K562 (cell line): ENCODE data around the gene PSMB2. TPM values are rescaled to one million over a fixed set of nuclear protein-coding genes. Genes with fewer than 3 reads are reported as not detected.

Experiments
- ATAC-seq: fragments of 200-7000 bp; cut with Tn5 transposase; 3 replicates; pipeline ENCODE4 v1.9.1; 2020; ENCODE audit warnings: moderate library complexity
- BruUV-seq: library from RNA; stranded (reverse); fragments of 400-500 nt; replicated peaks from 2 replicates; lab custom pipeline; 2021; lab: Mats Ljungman, UMichigan
- CTCF ChIA-PET: fragments of 300-600 bp; formaldehyde crosslinking; extraction: SDS; loops from one replicate; lab custom pipeline; 2021; ENCODE audit warnings: low intra/inter-chr PET ratio; lab: Yijun Ruan, JAX
- POLR2A ChIA-PET: fragments of 300-600, 350-650 bp; sonication (Branson Sonifier 250); formaldehyde crosslinking; extraction: SDS; loops from one replicate; lab custom pipeline; 2021; ENCODE audit warnings: antibody characterized with exemption, inconsistent platforms; lab: Yijun Ruan, JAX
- DNase-seq, 4 experiments: peaks; one replicate each; pipeline versions ENCODE4 v3.0.0 to v3.0.0-alpha.2; 2011 to 2018; ENCODE audit warnings: low spot score in 3 of 4, mixed read lengths in 3 of 4; ENCODE audit errors: extremely low read depth in 1 of 4
- FAIRE-seq: peaks from 2 replicates; lab custom pipeline; 2011; peaks lifted over from hg19 to GRCh38; lab: Jason Lieb, UNC
- H2AFZ ChIP-seq: 2 replicates; pipeline ENCODE4 v1.6.0; 2011; ENCODE audit warnings: low read depth, low read length, control low read depth, inconsistent platforms
- H3K27ac ChIP-seq: fragments of 200-600 bp; 3 replicates; pipeline ENCODE4 v1.8.0; 2011; ENCODE audit warnings: low read depth, mild to moderate bottlenecking, control low read depth, inconsistent platforms, low read length, moderate library complexity, mixed read lengths; ENCODE audit errors: extremely low read depth
- H3K27me3 ChIP-seq, 2 experiments: fragments of 300-600 bp in 1 of 2; 2 replicates in 1 of 2; 3 replicates in 1 of 2; pipeline versions ENCODE4 v1.6.0 to v1.8.0; 2011; ENCODE audit warnings: inconsistent platforms in 2 of 2, low read length in 2 of 2, mild to moderate bottlenecking in 1 of 2, mixed read lengths in 1 of 2, moderate library complexity in 1 of 2; ENCODE audit not compliant: control insufficient read depth in 2 of 2, insufficient read depth in 2 of 2
- H3K36me3 ChIP-seq: fragments of 300-600 bp; 3 replicates; pipeline ENCODE4 v1.8.0; 2011; ENCODE audit warnings: mild to moderate bottlenecking, low read length, inconsistent platforms; ENCODE audit not compliant: control insufficient read depth, insufficient read depth
- H3K4me1 ChIP-seq, 2 experiments: fragments of 200-600 bp in 1 of 2; replicated peaks in 1 of 2; 2 replicates in 1 of 2; 3 replicates in 1 of 2; pipeline versions ENCODE4 v1.5.1 to v1.8.0; 2011; ENCODE audit warnings: inconsistent platforms in 2 of 2, low read length in 2 of 2, mild to moderate bottlenecking in 1 of 2, mixed read lengths in 1 of 2, moderate library complexity in 1 of 2; ENCODE audit not compliant: control insufficient read depth in 2 of 2, insufficient read depth in 2 of 2
- H3K4me2 ChIP-seq: 2 replicates; pipeline ENCODE4 v1.6.1; 2011; ENCODE audit warnings: low read length, control low read depth, inconsistent platforms, mixed read lengths; ENCODE audit not compliant: insufficient read depth
- H3K4me3 ChIP-seq: fragments of 200-600 bp; sonication (generic), shearing (Covaris generic); 2 replicates; pipeline ENCODE4 v1.5.1; 2016; ENCODE audit warnings: control low read depth, inconsistent platforms
- H3K79me2 ChIP-seq: fragments of 200-600 bp; 3 replicates; pipeline ENCODE4 v1.8.0; 2011; ENCODE audit warnings: low read length, inconsistent platforms; ENCODE audit not compliant: control insufficient read depth, insufficient read depth
- H3K9ac ChIP-seq, 2 experiments: 2 replicates each; pipeline versions ENCODE4 v1.6.0 to v1.6.1; 2011; ENCODE audit warnings: low read depth in 2 of 2, low read length in 2 of 2, control low read depth in 1 of 2, inconsistent platforms in 1 of 2, mild to moderate bottlenecking in 1 of 2, mixed read lengths in 1 of 2; ENCODE audit not compliant: insufficient read depth in 1 of 2
- H3K9me1 ChIP-seq: one replicate; pipeline ENCODE4 v1.6.0; 2011; ENCODE audit warnings: inconsistent platforms, mild to moderate bottlenecking, low read length, moderate library complexity; ENCODE audit not compliant: control insufficient read depth, insufficient read depth
- H3K9me3 ChIP-seq: replicated peaks from 2 replicates; pipeline ENCODE4 v1.5.1; 2011; ENCODE audit warnings: low read depth, low read length, inconsistent platforms; ENCODE audit not compliant: control insufficient read depth, insufficient read depth
- H4K20me1 ChIP-seq: replicated peaks from 2 replicates; pipeline ENCODE4 v1.6.1; 2011; ENCODE audit warnings: low read length, inconsistent platforms, mixed read lengths; ENCODE audit not compliant: control insufficient read depth, insufficient read depth
- CSDE1 ChIP-seq, 2 experiments: fragments of 450-650 bp; IDR thresholded peaks; 2 replicates each; pipeline ENCODE4 v1.6.1; 2016; ENCODE audit warnings: mild to moderate bottlenecking in 1 of 2
- NUFIP1 ChIP-seq: fragments of 450-650 bp; IDR thresholded peaks from 2 replicates; pipeline ENCODE4 v1.6.1; 2018; ENCODE audit not compliant: partially characterized antibody
- PRPF4 ChIP-seq: fragments of 200-400 bp; formaldehyde crosslinking; IDR thresholded peaks from one replicate; pipeline ENCODE4 v1.6.1; 2017; ENCODE audit warnings: low read length, low read depth, mild to moderate bottlenecking; ENCODE audit not compliant: insufficient read depth, poor library complexity, severe bottlenecking
- SP1 ChIP-seq: sonication (generic); formaldehyde crosslinking; IDR thresholded peaks from 2 replicates; pipeline ENCODE4 v1.8.1; 2022; ENCODE audit warnings: mild to moderate bottlenecking, missing genetic modification reagents
- SRF ChIP-seq, 2 experiments: fragments of 250-450, 450-650 bp in 1 of 2; sonication (Bioruptor Pico) in 1 of 2; sonication (generic) in 1 of 2; formaldehyde crosslinking; IDR thresholded peaks; 2 replicates each; pipeline versions ENCODE4 v1.5.0 to v1.5.1; 2020 to 2022; ENCODE audit warnings: mild to moderate bottlenecking in 1 of 2, missing genetic modification reagents in 1 of 2
- STAT5B ChIP-seq: fragments of 250-450 bp; sonication (Bioruptor Pico); IDR thresholded peaks from 2 replicates; pipeline ENCODE4 v1.8.0; 2021; ENCODE audit warnings: mild to moderate bottlenecking, inconsistent platforms
- ZNF583 ChIP-seq: fragments of 250-450 bp; sonication (Bioruptor Pico); IDR thresholded peaks from 2 replicates; pipeline ENCODE4 v1.4.0; 2020
- WGBS: fragments of 100-300 bp; shearing (Covaris generic); methylation state at CpG from one replicate; pipeline ENCODE4 v1.1.6; 2016; ENCODE audit warnings: low coverage, mixed read lengths; ENCODE audit not compliant: insufficient coverage; ENCODE audit errors: missing lambda C conversion rate; 5-methylcytosine and 5-hydroxymethylcytosine counted together
- in situ Hi-C: fragments of 300-500 bp; cut with MboI; formaldehyde crosslinking; loops from 4 replicates; pipeline ENCODE4 v1.15.0; 2018; ENCODE audit warnings: inconsistent platforms, mixed read lengths
- intact Hi-C: fragments of 100-400 bp; cut with micrococcal nuclease; formaldehyde crosslinking; loops from 2 replicates; pipeline ENCODE4 v1.14.2; 2022
- polyA plus RNA-seq, 8 experiments: library from polyadenylated mRNA; depleted of rRNA in 4 of 8; stranded (reverse) in 5 of 8; unstranded in 3 of 8; fragments of >200 nt; fragmentation: Nextera tagmentation in 2 of 8; fragmentation: Illumina TruSeq in 1 of 8; extraction: Ambion mirVana in 2 of 8; extraction: Trizol in 1 of 8; gene quantifications; 2 replicates each; pipeline versions ENCODE4 v1.2.1 to v1.2.3, GENCODE V29; 2011 to 2014; ENCODE audit warnings: inconsistent platforms in 1 of 8, missing spikeins in 1 of 8
- total RNA-seq, 7 experiments: library from RNA; depleted of rRNA in 6 of 7; stranded (reverse); fragments of >200 nt in 6 of 7; fragmentation: Illumina TruSeq in 2 of 7; extraction: Trizol in 2 of 7; gene quantifications; 2 replicates each; pipeline versions ENCODE4 v1.2.1 to v1.2.3, GENCODE V29; 2011 to 2021; ENCODE audit warnings: low replicate concordance in 1 of 7
- TF ChIP-seq, protein P1 (sequence below): IDR thresholded peaks from 3 replicates; pipeline ENCODE4 v1.6.1; 2011; ENCODE audit warnings: borderline replicate concordance, mild to moderate bottlenecking; ENCODE audit not compliant: insufficient read length, insufficient read depth
- TF ChIP-seq, protein P2 (sequence below): sonication (generic); formaldehyde crosslinking; IDR thresholded peaks from 2 replicates; pipeline ENCODE4 v1.8.0; 2022; ENCODE audit warnings: mild to moderate bottlenecking, missing genetic modification reagents
- TF ChIP-seq, protein P3 (sequence below): sonication (generic); formaldehyde crosslinking; IDR thresholded peaks from 2 replicates; pipeline ENCODE4 v1.9.0; 2022; ENCODE audit warnings: mild to moderate bottlenecking, missing genetic modification reagents
- TF ChIP-seq, protein P4 (sequence below): sonication (generic); formaldehyde crosslinking; IDR thresholded peaks from 2 replicates; pipeline ENCODE4 v1.8.0; 2022; ENCODE audit warnings: missing genetic modification reagents, mild to moderate bottlenecking, borderline replicate concordance
- TF ChIP-seq, protein P5 (sequence below): fragments of 450-650 bp; formaldehyde crosslinking; IDR thresholded peaks from 2 replicates; pipeline ENCODE4 v1.4.0; 2020; ENCODE audit warnings: mild to moderate bottlenecking, mixed read lengths

Gene PSMB2
- total and polyA plus RNA-seq, 9 of the 15 experiments (the other 6 are each of a cell fraction or from before 2014, with no cell fraction given) = 71.7 to 543 (median 165) TPM

DNA sequence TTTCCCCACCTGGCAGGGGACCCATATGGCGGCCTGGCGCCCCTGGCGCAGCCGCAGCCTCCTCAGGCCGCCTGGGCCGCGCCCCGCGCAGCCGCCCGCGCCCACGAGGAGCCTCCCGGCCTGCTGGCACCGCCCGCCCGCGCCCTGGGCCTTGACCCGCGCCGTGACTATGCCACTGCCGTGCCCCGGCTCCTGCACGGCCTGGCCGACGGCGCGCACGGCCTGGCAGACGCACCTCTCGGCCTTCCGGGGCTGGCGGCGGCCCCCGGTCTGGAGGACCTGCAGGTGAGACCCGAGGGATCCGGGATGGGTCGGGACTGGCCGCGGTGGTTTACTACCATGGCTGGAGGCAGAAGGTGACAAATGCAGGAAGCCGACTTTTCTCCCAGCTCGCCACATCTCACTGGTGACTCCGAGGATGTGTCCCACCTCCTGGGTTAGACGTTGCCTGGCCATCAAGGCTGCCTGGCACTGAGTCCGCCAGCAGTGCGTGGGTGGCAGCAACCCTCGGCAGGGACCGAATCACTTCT is 67.1 kb downstream of the PSMB2 start:
- H3K27ac ChIP-seq = no peak overlapping the region
- no peak overlapping the region for H2AFZ ChIP-seq
- in situ Hi-C loops (no loop called here), intact Hi-C loops (no loop called here)
- no peaks in the 10 kb centered on the region for H4K20me1 ChIP-seq
- no peaks in the 10 kb centered on the region for H3K9me1 ChIP-seq
- DNase-seq = no peak
- H3K36me3 ChIP-seq = no peaks in the 10 kb centered on the region
- peaks cover 3 to 18% of the 10 kb centered on the region in 2 experiments; a peak in 4 of 5 replicates for H3K27me3 ChIP-seq
- no TSS peak for BruUV-seq
- no peak for FAIRE-seq
- ChIA-PET CTCF (no interaction called here), POLR2A (no interaction called here)
- H3K4me3 ChIP-seq = no peak overlapping the region
- H3K79me2 ChIP-seq = no peaks in the 10 kb centered on the region
- WGBS = 66% methylated on average over 37 of the region's 48 CpGs
- H3K4me1 ChIP-seq = peaks cover 13 to 40% of the 10 kb centered on the region in 2 experiments
- no peaks in the 10 kb centered on the region for H3K9me3 ChIP-seq
- no peak overlapping the region for H3K4me2 ChIP-seq
- ATAC-seq = no peak
- H3K9ac ChIP-seq = 0 out of 4 replicates have a peak overlapping the region, but pooled peaks of 1 of the 2 experiments have one; percentile 46
- TF ChIP-seq SRF (CRISPR knock-in tag; IDR thresholded peaks at IDR 0.05) (no peak), NUFIP1 (no peak), SP1 (no peak), ZNF583 (CRISPR knock-in tag) (no peak), STAT5B (no peak), CSDE1 (IDR thresholded peaks at IDR 0.05) (no peak), PRPF4 (no peak)
- TF ChIP-seq, protein P1, sequence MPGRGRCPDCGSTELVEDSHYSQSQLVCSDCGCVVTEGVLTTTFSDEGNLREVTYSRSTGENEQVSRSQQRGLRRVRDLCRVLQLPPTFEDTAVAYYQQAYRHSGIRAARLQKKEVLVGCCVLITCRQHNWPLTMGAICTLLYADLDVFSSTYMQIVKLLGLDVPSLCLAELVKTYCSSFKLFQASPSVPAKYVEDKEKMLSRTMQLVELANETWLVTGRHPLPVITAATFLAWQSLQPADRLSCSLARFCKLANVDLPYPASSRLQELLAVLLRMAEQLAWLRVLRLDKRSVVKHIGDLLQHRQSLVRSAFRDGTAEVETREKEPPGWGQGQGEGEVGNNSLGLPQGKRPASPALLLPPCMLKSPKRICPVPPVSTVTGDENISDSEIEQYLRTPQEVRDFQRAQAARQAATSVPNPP = no peak
- TF ChIP-seq, protein P2, sequence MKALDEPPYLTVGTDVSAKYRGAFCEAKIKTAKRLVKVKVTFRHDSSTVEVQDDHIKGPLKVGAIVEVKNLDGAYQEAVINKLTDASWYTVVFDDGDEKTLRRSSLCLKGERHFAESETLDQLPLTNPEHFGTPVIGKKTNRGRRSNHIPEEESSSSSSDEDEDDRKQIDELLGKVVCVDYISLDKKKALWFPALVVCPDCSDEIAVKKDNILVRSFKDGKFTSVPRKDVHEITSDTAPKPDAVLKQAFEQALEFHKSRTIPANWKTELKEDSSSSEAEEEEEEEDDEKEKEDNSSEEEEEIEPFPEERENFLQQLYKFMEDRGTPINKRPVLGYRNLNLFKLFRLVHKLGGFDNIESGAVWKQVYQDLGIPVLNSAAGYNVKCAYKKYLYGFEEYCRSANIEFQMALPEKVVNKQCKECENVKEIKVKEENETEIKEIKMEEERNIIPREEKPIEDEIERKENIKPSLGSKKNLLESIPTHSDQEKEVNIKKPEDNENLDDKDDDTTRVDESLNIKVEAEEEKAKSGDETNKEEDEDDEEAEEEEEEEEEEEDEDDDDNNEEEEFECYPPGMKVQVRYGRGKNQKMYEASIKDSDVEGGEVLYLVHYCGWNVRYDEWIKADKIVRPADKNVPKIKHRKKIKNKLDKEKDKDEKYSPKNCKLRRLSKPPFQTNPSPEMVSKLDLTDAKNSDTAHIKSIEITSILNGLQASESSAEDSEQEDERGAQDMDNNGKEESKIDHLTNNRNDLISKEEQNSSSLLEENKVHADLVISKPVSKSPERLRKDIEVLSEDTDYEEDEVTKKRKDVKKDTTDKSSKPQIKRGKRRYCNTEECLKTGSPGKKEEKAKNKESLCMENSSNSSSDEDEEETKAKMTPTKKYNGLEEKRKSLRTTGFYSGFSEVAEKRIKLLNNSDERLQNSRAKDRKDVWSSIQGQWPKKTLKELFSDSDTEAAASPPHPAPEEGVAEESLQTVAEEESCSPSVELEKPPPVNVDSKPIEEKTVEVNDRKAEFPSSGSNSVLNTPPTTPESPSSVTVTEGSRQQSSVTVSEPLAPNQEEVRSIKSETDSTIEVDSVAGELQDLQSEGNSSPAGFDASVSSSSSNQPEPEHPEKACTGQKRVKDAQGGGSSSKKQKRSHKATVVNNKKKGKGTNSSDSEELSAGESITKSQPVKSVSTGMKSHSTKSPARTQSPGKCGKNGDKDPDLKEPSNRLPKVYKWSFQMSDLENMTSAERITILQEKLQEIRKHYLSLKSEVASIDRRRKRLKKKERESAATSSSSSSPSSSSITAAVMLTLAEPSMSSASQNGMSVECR = no peak
- TF ChIP-seq, protein P3, sequence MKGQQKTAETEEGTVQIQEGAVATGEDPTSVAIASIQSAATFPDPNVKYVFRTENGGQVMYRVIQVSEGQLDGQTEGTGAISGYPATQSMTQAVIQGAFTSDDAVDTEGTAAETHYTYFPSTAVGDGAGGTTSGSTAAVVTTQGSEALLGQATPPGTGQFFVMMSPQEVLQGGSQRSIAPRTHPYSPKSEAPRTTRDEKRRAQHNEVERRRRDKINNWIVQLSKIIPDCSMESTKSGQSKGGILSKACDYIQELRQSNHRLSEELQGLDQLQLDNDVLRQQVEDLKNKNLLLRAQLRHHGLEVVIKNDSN (CRISPR knock-in tag) = no peak
- TF ChIP-seq, protein P4, sequence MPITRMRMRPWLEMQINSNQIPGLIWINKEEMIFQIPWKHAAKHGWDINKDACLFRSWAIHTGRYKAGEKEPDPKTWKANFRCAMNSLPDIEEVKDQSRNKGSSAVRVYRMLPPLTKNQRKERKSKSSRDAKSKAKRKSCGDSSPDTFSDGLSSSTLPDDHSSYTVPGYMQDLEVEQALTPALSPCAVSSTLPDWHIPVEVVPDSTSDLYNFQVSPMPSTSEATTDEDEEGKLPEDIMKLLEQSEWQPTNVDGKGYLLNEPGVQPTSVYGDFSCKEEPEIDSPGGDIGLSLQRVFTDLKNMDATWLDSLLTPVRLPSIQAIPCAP = no peak
- TF ChIP-seq, protein P5, sequence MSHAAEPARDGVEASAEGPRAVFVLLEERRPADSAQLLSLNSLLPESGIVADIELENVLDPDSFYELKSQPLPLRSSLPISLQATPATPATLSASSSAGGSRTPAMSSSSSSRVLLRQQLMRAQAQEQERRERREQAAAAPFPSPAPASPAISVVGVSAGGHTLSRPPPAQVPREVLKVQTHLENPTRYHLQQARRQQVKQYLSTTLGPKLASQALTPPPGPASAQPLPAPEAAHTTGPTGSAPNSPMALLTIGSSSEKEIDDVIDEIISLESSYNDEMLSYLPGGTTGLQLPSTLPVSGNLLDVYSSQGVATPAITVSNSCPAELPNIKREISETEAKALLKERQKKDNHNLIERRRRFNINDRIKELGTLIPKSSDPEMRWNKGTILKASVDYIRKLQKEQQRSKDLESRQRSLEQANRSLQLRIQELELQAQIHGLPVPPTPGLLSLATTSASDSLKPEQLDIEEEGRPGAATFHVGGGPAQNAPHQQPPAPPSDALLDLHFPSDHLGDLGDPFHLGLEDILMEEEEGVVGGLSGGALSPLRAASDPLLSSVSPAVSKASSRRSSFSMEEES (CRISPR knock-in tag) = no peak
